Activated T-helper 1 cell treated with anti-CD3 and anti-CD28 coated beads, Interleukin-12 subunit alpha, Interleukin-12 subunit beta, Interleukin-2, Interleukin-4 antibody, amounts not matched to agents 30 ng/mL and 10 ng/mL and 1 ng/mL, durations not matched to agents 14 hours and 24 hours and 36 hours (primary cell): ENCODE results near the gene SLC6A19. TPM values are rescaled to one million over a fixed set of nuclear protein-coding genes. Genes with fewer than 3 reads are reported as not detected.

Source experiments
- DNase-seq: peaks from one replicate; pipeline ENCODE4 v3.0.0; 2021; ENCODE audit warnings: low spot score
- H3K27ac Mint-ChIP-seq: one replicate; pipeline ENCODE4 v1.8.0; 2021; ENCODE audit warnings: mild to moderate bottlenecking, mixed read lengths
- H3K27me3 Mint-ChIP-seq: one replicate; pipeline ENCODE4 v1.8.0; 2022; ENCODE audit warnings: mild to moderate bottlenecking, moderate library complexity, mixed read lengths; ENCODE audit not compliant: insufficient read depth
- H3K36me3 Mint-ChIP-seq: one replicate; pipeline ENCODE4 v1.8.0; 2021; ENCODE audit warnings: low read depth, mixed read lengths
- H3K4me1 Mint-ChIP-seq: one replicate; pipeline ENCODE4 v1.8.0; 2021; ENCODE audit warnings: low read depth, mixed read lengths
- H3K4me3 Mint-ChIP-seq: one replicate; pipeline ENCODE4 v1.8.0; 2021; ENCODE audit warnings: mild to moderate bottlenecking, moderate library complexity, mixed read lengths
- H3K9me3 Mint-ChIP-seq: one replicate; pipeline ENCODE4 v1.8.0; 2021; ENCODE audit warnings: mixed read lengths
- intact Hi-C: fragments of 100-400 bp; cut with micrococcal nuclease; formaldehyde crosslinking; loops from one replicate; pipeline ENCODE4 v1.15.1; 2024
- total RNA-seq: library from RNA; stranded (reverse); gene quantifications from 2 replicates; pipeline ENCODE4 v1.2.3, GENCODE V29; 2022

SLC6A19 gene
- total RNA-seq, 1 donor from 2014 or later = not detected

DNA sequence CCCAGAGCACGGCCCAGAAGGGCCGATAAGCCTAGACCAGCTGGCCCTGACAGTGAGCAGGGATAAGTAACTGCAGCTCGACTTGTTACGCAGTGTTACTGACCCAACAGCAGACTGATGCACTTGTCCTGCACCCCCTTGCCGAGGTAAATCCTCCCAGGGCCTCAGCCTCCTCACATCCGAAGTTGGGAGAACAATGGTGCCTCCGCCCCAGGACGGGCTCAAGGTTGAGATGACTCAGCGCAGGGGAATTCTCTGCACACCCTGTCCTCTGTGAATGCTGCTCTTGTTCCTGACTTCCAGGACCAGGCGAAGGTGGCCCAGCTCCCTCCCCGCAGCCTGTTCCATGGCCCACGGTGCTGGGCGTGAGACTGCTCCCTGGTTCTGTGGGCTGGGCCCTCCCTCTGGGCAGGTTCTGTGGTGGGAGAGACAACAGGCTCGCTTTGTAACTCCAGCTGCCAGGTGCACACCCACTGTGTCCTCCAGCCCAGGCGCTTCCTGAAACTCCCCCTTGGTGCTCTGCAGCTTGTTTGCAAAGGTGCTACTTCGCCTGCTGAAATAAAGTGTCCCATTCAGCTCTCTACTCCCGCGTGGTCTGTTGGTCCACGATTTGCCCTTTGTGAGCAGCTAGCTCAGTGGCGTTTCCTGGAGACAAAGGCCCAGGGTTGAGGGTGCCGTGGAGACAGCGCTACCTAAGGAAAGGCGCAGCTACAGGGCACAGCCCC lies 40.1 kb upstream of the SLC6A19 start:
- no peak overlapping the region for H3K27ac Mint-ChIP-seq
- no peak for DNase-seq
- no peaks in the 10 kb centered on the region for H3K9me3 Mint-ChIP-seq
- H3K27me3 Mint-ChIP-seq = peaks cover 19% of the 10 kb centered on the region
- H3K36me3 Mint-ChIP-seq = peaks cover 2% of the 10 kb centered on the region
- H3K4me3 Mint-ChIP-seq = no peak overlapping the region
- intact Hi-C loops = no loop called here
- H3K4me1 Mint-ChIP-seq = no peaks in the 10 kb centered on the region

DNA sequence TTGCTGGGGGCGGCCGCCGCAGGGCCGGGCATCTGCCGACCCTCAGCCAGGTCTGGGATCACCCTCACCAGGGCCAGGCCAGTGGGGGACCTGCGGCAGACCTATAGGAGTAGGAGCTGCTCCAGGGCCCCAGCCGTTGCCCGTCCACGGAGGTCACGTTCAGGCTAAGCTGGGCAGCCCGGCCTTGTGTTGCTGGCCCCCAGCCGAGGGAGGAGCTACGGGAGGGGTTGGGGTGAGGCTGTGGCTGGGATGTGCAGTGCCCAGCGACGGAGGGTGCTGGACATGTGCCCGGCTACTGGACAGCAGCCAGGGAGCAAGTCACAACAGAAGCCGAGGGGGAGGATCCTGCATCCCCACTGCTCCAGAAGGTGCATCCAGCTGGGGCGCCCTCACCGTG lies 39.6 kb upstream of the SLC6A19 start:
- Mint-ChIP-seq H3K36me3 (peaks cover 2% of the 10 kb centered on the region), H3K4me1 (no peaks in the 10 kb centered on the region), H3K9me3 (no peaks in the 10 kb centered on the region), H3K27ac (no peak overlapping the region), H3K27me3 (peaks cover 17% of the 10 kb centered on the region), H3K4me3 (no peak overlapping the region)
- no peak for DNase-seq
- intact Hi-C loops = no loop called here

DNA sequence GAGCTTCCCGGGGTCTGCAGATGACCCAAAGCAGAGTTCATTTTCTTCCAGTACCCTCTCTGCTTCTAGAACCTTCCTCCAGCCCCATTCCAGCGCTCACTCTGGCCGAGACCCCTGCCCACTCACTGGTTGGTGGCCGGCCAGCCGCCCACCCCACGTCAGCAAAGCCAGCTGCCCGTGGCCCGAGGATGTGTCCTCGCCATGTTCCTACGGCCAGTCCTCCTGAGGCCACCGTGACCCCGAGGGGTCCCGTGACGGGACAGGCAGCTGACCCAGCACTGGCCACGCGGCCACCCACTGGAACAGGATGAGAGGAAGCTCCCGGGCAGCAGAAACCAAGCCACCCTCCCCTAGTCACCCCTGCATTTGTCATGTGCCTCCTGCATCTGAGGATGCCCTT lies 39.1 kb upstream of the SLC6A19 start:
- no peak for DNase-seq
- no peaks in the 10 kb centered on the region for H3K4me1 Mint-ChIP-seq
- H3K9me3 Mint-ChIP-seq = no peaks in the 10 kb centered on the region
- peaks cover 2% of the 10 kb centered on the region for H3K36me3 Mint-ChIP-seq
- intact Hi-C loops = no loop called here
- H3K27me3 Mint-ChIP-seq = peaks cover 13% of the 10 kb centered on the region
- H3K4me3 Mint-ChIP-seq = no peak overlapping the region
- H3K27ac Mint-ChIP-seq = no peak overlapping the region

DNA sequence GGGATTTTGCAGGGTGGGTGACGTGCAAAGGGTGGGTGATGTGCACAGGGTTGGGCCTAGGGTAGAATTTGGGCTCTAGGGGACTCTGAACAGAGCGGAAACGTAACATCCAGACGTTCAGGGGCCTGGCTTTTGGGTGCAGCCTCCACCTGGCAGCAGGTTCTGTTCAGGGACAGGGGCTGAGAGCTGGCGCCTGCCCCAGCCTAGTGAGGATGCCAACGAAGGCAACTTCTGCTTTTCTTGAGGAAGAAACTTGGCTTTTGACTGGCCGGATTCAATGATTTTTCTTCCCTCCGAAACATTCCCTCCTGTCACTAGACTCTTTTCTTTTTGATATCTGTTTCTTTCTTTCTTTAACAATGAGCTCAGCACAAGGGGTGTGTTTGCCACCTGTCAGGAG lies 38.6 kb upstream of the SLC6A19 start:
- intact Hi-C loops = no loop called here
- no peak for DNase-seq

DNA sequence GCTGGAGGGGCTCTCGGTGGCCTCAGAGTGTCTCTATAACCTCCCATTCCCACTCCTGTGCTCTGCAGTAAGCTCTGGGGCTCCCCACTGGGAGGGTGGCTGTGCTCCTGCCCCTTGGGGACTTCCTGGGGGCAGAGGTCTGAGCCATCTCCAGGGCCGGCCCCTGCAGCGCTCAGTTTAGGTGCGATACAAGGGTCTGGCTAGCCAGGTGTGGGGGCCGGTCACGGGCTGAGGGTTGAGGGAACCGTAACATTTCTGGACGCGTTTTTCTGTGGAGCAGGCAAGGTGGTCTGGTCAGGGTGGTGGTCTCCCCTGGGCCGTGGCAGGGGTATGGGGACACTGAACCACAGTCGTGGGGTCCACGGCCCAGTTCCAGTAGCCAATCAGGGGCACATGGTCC lies 38.0 kb upstream of the SLC6A19 start:
- DNase-seq = no peak
- Mint-ChIP-seq H3K4me3 (no peak overlapping the region), H3K27ac (no peak overlapping the region), H3K27me3 (peaks cover 9% of the 10 kb centered on the region), H3K4me1 (peaks cover 6% of the 10 kb centered on the region), H3K36me3 (no peaks in the 10 kb centered on the region), H3K9me3 (no peaks in the 10 kb centered on the region)
- intact Hi-C loops = no loop called here

More for the DNA sequence above, 38.6 kb upstream of the SLC6A19 start:
- Mint-ChIP-seq H3K4me3 (no peak overlapping the region), H3K27ac (no peak overlapping the region), H3K9me3 (no peaks in the 10 kb centered on the region), H3K4me1 (peaks cover under 1% of the 10 kb centered on the region), H3K36me3 (peaks cover 1% of the 10 kb centered on the region), H3K27me3 (peaks cover 8% of the 10 kb centered on the region)

DNA sequence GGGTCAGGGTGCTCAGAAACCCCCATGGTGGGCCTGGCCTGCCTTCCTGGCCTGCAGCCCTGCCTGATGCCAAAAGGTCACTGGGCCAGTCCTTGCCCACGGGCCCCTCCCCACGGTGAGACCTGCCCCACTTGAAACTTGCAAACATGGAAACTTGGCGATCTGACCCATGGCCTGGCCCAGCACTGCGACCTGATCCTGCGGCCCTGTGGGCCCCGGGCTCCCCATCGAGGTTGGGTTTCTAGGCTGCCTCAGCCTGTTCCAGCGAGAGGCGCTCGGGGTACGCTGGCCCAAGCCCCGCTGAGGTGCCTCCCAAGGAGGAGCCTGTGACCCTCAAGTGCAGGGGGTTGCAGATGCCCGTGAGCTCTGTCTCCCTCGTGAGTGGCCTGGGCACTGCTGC lies 37.5 kb upstream of the SLC6A19 start:
- H3K4me3 Mint-ChIP-seq = no peak overlapping the region
- DNase-seq = no peak
- no peaks in the 10 kb centered on the region for H3K9me3 Mint-ChIP-seq
- peaks cover 9% of the 10 kb centered on the region for H3K27me3 Mint-ChIP-seq
- intact Hi-C loops = no loop called here
- no peaks in the 10 kb centered on the region for H3K36me3 Mint-ChIP-seq
- peaks cover 8% of the 10 kb centered on the region for H3K4me1 Mint-ChIP-seq
- no peak overlapping the region for H3K27ac Mint-ChIP-seq

DNA sequence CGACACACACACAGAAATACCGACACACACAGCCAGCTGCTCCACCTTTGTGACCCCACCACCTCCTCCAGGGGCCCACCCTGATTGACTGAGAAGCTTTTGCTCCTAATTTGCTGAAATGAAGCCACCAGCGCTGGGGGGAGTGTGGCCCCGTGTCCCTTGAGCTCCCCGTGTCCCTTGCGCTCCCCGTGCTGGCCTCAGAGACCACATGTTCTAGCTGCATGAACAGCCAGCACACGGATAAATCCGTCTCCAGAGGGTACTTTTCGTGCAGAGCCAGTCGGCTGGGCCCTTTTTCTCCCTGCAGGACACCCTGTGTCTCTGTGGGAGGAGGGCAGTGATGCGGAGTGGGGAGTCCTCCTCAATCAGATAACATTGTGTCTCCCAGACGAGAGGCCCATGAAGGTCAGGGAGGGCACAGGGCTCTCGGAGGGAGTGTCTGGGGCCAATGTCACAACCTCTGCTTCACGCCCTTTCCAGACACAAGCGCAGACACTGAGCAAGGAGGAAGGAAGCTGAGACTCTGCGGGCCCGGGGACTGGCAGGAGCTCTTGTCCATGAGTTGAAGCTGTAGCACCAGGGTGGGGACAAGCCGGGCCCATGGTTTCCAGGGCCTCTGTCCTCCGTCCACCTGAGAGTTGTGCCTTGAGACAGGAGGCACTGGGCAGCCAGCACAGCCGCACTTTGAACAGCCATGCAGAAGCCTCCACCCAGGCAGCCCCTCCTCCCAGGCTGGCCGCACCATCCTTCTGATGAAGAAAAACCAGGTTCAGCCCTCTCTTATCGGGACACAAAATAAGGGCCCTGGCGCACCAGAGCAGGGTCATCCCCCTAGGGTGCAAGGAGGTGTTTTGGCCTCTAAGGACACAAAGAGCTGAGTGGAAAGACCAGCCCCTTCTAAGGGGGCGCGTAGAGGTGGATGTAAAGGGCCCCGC lies 36.4 kb upstream of the SLC6A19 start:
- no peak for DNase-seq
- Mint-ChIP-seq H3K4me3 (no peak overlapping the region), H3K27ac (no peak overlapping the region), H3K4me1 (peaks cover 8% of the 10 kb centered on the region), H3K27me3 (peaks cover 9% of the 10 kb centered on the region), H3K36me3 (no peaks in the 10 kb centered on the region), H3K9me3 (no peaks in the 10 kb centered on the region)
- intact Hi-C loops = loop anchor here (5.0 kb wide), 1 partner anchor 222 kb away; no protein-coding TSS in a partner anchor

DNA sequence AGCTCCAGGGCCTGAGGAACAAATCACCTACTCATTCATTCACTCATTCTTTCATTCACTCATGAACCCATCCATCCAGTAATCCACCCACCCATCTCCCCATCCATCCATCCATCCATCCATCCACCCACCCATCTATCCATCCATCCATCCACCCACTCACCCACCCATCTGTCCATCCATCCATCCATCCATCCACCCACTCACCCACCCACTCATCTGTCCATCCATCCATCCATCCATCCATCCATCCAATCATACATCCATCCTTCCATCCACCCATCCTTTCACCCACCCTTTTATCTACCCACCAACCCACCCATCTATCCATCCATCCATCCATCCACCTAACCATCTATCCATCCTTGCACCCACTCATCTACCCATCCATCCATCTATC lies 35.5 kb upstream of the SLC6A19 start:
- Mint-ChIP-seq H3K27ac (no peak overlapping the region), H3K36me3 (no peaks in the 10 kb centered on the region), H3K4me1 (peaks cover 8% of the 10 kb centered on the region), H3K9me3 (no peaks in the 10 kb centered on the region), H3K27me3 (peaks cover 9% of the 10 kb centered on the region), H3K4me3 (no peak overlapping the region)
- DNase-seq = no peak
- intact Hi-C loops = loop anchor here (5.0 kb wide), 1 partner anchor 221 kb away; no protein-coding TSS in a partner anchor

DNA sequence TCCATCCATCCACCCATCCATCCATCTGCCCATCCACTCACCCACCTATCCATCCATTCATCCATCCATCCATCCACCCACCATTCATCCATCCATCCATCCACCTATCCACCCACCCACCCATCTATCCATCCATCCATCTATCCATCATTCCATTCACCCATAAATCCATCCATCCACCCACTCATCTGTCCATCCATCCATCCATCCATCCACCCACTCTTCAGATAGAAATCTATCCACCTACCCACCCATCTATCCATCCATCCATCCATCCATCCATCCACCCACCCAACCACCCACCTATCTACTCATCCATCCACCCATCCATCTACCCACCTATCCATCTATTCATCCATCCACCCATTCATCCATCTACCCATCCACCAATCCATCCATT lies 35.0 kb upstream of the SLC6A19 start:
- Mint-ChIP-seq H3K9me3 (no peaks in the 10 kb centered on the region), H3K27ac (no peak overlapping the region), H3K27me3 (peaks cover 9% of the 10 kb centered on the region), H3K4me3 (no peak overlapping the region), H3K36me3 (no peaks in the 10 kb centered on the region), H3K4me1 (peaks cover 8% of the 10 kb centered on the region)
- no peak for DNase-seq
- intact Hi-C loops = loop anchor here (5.0 kb wide), 1 partner anchor 221 kb away; no protein-coding TSS in a partner anchor

DNA sequence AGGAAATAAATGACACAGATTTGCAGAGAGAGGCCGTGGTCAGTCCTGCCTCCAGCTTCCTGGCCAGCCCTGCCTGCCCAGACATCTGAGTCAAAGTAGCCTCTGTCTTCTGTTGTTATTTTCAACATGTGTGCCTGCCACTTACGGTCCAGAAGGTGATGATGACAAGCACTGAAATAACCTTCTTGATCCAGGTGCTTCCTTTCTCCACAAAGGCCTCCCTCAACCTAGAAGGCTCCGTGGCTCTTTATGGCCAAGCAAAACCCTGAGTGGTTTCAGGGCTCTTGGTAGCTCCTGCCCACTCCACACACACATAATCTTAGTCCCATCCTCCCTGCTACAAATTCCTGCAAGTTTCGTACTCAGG lies 34.1 kb upstream of the SLC6A19 start:
- intact Hi-C loops = loop anchor here (1.0 to 5.0 kb wide), 2 partner anchors 220 to 245 kb away; no protein-coding TSS in a partner anchor
- H3K4me1 Mint-ChIP-seq = peaks cover 8% of the 10 kb centered on the region
- H3K27me3 Mint-ChIP-seq = peaks cover 9% of the 10 kb centered on the region
- no peaks in the 10 kb centered on the region for H3K36me3 Mint-ChIP-seq
- DNase-seq = no peak
- H3K4me3 Mint-ChIP-seq = no peak overlapping the region
- H3K9me3 Mint-ChIP-seq = no peaks in the 10 kb centered on the region
- H3K27ac Mint-ChIP-seq = no peak overlapping the region

DNA sequence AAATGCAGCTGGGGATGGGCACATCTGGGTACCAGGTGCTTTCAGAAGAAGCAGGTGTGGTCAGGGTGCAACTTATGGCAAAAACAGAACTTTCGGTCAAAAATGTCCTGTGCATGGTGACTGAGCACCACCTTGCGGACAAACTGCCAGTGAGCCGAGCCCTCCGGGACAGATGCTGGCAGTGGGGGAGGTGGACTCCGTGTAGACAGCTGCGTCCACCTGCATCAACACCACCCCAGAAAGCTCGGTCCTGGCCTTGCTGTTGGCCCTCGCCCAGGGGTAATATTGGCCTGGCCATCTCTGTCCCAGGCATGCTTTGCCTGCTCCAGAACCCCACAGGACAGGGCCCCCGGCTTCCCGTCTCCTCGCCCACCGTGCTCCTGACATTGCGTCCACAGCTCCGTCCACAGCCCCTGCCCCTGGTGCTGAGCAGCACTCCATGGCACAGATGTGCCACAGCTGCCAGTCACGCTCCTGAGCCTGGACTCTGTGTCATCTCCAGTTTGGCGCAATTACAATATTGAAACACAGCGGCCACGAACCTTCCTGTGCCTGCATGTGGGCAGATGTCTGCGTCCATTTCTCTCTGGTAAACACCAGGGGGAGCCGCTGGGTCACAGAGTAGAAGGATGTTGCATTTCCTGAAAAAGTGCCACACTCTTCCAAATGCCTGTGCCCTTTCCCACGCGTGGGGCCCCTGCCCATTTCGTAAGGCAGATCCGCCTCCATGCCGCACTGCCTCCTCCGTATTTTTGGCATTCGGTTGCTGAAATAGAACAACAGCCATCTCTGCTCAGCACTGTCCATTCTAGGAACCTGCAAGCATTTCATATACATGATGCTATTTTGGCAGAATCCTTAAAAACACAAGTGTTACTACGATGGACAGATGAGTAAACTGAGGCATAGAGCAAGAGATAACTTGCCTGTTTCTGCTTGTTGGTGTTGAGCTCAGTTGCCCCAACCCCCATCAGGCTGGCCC lies 33.4 kb upstream of the SLC6A19 start:
- intact Hi-C loops = loop anchor here (1.0 to 5.0 kb wide), 4 partner anchors 219 to 477 kb away; no protein-coding TSS in a partner anchor
- Mint-ChIP-seq H3K9me3 (no peaks in the 10 kb centered on the region), H3K36me3 (no peaks in the 10 kb centered on the region), H3K4me3 (peak overlapping the region; percentile 67), H3K27ac (peak overlapping the region; percentile 56), H3K4me1 (peaks cover 8% of the 10 kb centered on the region), H3K27me3 (peaks cover 7% of the 10 kb centered on the region)
- peak; percentile 61 for DNase-seq

DNA sequence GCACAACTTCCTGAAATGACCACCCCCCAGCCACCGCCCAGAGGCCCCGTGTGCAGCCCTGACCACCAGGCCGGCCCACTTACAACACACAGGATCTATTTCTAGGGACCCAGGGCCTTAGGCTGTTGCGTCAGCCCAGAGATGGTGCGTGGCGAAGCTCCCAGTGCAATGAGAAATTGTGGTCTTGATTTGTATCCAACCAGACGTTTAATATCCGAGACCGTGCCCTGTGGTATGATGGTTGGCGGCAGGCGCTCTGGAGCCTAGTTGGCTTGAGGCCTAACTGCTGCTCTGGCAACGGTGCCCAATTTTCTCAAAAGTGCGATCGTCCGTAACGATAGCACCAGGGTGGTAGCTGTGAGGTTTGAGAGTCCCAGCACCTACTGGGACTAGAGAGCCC lies 32.6 kb upstream of the SLC6A19 start:
- intact Hi-C loops = loop anchor here (1.0 to 5.0 kb wide), 3 partner anchors 219 to 477 kb away; no protein-coding TSS in a partner anchor
- H3K4me1 Mint-ChIP-seq = peaks cover 8% of the 10 kb centered on the region
- no peak overlapping the region for H3K27ac Mint-ChIP-seq
- peaks cover 6% of the 10 kb centered on the region for H3K27me3 Mint-ChIP-seq
- no peak overlapping the region for H3K4me3 Mint-ChIP-seq
- no peak for DNase-seq
- no peaks in the 10 kb centered on the region for H3K36me3 Mint-ChIP-seq
- no peaks in the 10 kb centered on the region for H3K9me3 Mint-ChIP-seq
